Testis (tissue), 2 donors: ENCODE measurements around the gene TWNK.
A peak's percentile ranks its signal among the peaks of the same experiment; 100 is the strongest.

Source experiments
- POLR2A ChIP-seq: fragments of 450-650 bp; IDR thresholded peaks from one replicate; pipeline ENCODE4 v1.6.1; 2017; ENCODE audit warnings: antibody characterized with exemption, mild to moderate bottlenecking, moderate library complexity
- TF ChIP-seq, protein P1 (sequence below), 3 experiments: fragments of 450-650 bp in 2 of 3; fragments of 200-600 bp in 1 of 3; sonication (generic) in 1 of 3; IDR thresholded peaks; one replicate each; pipeline ENCODE4 v1.5.1; 2016 to 2019; ENCODE audit warnings: antibody characterized with exemption in 3 of 3, mild to moderate bottlenecking in 2 of 3, moderate library complexity in 1 of 3

DNA sequence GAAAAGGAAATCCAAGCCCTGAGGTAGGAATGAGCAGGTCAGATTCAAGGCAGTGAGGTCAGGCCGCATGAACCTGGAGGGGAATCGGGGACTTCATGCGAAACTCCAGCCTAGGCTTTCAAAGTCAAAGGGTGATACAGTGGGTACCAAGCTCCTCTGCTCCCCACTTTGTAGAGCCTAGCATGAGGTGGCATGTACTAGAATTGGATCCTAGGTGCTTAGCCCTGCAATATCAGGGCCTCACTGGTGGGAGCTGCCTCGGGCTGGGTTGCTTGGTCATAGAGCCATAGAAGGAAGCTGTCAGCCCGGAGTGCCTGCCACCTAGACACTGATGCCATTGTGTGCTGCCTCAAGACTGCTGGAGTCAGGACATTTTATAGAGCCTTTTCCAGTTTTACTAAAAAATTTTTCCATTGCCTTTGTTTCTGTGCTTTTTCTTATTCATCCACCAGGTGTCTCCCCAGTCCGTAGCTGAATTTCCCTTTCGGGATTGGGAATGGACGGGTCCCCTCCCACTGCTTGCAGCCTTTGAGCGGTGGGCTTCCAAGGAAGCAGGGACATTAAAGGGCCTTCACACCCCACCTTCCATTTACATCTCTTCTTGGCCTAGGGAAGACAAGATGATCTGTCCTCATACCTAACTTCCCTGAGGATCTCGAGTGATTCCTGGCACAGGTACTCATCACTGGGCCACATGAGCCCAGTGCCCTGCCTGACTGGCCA lies 6.8 kb downstream of the TWNK start:
- TF ChIP-seq POLR2A: no peak
- TF ChIP-seq, protein P1, sequence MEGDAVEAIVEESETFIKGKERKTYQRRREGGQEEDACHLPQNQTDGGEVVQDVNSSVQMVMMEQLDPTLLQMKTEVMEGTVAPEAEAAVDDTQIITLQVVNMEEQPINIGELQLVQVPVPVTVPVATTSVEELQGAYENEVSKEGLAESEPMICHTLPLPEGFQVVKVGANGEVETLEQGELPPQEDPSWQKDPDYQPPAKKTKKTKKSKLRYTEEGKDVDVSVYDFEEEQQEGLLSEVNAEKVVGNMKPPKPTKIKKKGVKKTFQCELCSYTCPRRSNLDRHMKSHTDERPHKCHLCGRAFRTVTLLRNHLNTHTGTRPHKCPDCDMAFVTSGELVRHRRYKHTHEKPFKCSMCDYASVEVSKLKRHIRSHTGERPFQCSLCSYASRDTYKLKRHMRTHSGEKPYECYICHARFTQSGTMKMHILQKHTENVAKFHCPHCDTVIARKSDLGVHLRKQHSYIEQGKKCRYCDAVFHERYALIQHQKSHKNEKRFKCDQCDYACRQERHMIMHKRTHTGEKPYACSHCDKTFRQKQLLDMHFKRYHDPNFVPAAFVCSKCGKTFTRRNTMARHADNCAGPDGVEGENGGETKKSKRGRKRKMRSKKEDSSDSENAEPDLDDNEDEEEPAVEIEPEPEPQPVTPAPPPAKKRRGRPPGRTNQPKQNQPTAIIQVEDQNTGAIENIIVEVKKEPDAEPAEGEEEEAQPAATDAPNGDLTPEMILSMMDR (IDR thresholded peaks at IDR 0.05): peak; percentile 59 to 67 (median 64)
